ENCODE data around the gene DGUOK. TPM values are rescaled to one million over a fixed set of nuclear protein-coding genes. Genes with fewer than 3 reads are reported as not detected.

The DGUOK gene
- total and polyA plus RNA-seq, 2 of the 4 experiments (the other 2 are of a cell fraction): 66.3 to 111 TPM

GRCh38 chr2:74002505-74003421, 76.1 kb downstream of the DGUOK start:
- Histone ChIP-seq H3K9me1 (ENCODE audit: insufficient read depth, low read length) (peaks cover 40% of the 10 kb centered on the region), H2BK120ac (ENCODE audit: low read depth, low read length) (peak overlapping the region; percentile 24; the same call in 1 of the 2 replicates), H4K91ac (ENCODE audit: insufficient read depth, low read depth, low read length) (peak overlapping the region; percentile 6; the same call in 1 of the 2 replicates), H3K4me1 (ENCODE audit: control insufficient read depth, insufficient read depth, low read length) (peaks cover 33% of the 10 kb centered on the region), H3K4me2 (ENCODE audit: low read depth, low read length) (peak overlapping the region; percentile 97), H3K56ac (ENCODE audit: extremely low read depth, insufficient read depth, low read length) (no peak overlapping the region), H3K23ac (ENCODE audit: low read depth, low read length) (peak overlapping the region; percentile 72; the same call in 1 of the 2 replicates), H3K9me3 (ENCODE audit: control insufficient read depth, insufficient read depth, low read length) (no peaks in the 10 kb centered on the region), H3K79me1 (ENCODE audit: low read depth in 1 of 2, low read length in 2 of 2) (peaks cover 41 to 90% of the 10 kb centered on the region in 2 experiments), H4K8ac (ENCODE audit: low read depth in 2 of 2, low read length in 2 of 2) (peak overlapping the region in 1 of 2 experiments; percentile 24; a peak in 1 of 4 replicates), H3K27me3 (ENCODE audit: control insufficient read depth, insufficient read depth, low read length) (no peaks in the 10 kb centered on the region), H2AK9ac (replicated peaks; ENCODE audit: low read depth, low read length, poor library complexity) (peak overlapping the region; percentile 81), H3K18ac (ENCODE audit: low read depth, low read length) (no peak overlapping the region; the same call in 1 of the 2 replicates), H2AK5ac (ENCODE audit: low read depth, low read length) (peak overlapping the region; percentile 25; the same call in 1 of the 2 replicates), H3K9ac (ENCODE audit: low read depth, low read length) (peak overlapping the region; percentile 65), H2BK5ac (ENCODE audit: low read depth, low read length, poor library complexity, severe bottlenecking) (peak overlapping the region; percentile 30), H4K5ac (ENCODE audit: low read depth, low read length) (no peak overlapping the region), H3K4me3 (ENCODE audit: insufficient read depth, low read depth, low read length) (peak overlapping the region; percentile 82), H3K14ac (replicated peaks; ENCODE audit: low read depth, low read length) (peak overlapping the region; percentile 69; the same call in 1 of the 2 replicates), H2BK20ac (ENCODE audit: low read depth, low read length) (no peak overlapping the region), H3K27ac (ENCODE audit: insufficient read depth, low read length) (peak overlapping the region; percentile 77), H3K4ac (ENCODE audit: low read depth, low read length) (peak overlapping the region; percentile 36; the same call in 1 of the 2 replicates), H4K20me1 (ENCODE audit: insufficient read depth, low read length) (peaks cover 85% of the 10 kb centered on the region), H3K36me3 (ENCODE audit: control insufficient read depth, insufficient read depth, low read length) (peaks cover 3% of the 10 kb centered on the region; the same call in 1 of the 2 replicates), H2BK15ac (ENCODE audit: low read depth, low read length) (no peak overlapping the region), H2AFZ (replicated peaks; ENCODE audit: low read length, poor library complexity) (peak overlapping the region; percentile 85)
- WGBS, 2 experiments (ENCODE audit: extremely low coverage in 2 of 2, insufficient read length in 1 of 2): 0% methylated on average over 22 of the region's 68 CpGs; no CpG with 5 or more reads in 1 of the 2 experiments
- peak; percentile 94 for ATAC-seq (ENCODE audit: low read depth)
- CTCF ChIA-PET: interaction anchor here (0.6 kb wide), 1 partner anchor 141 kb away, joined by 3 read pairs; no protein-coding TSS in a partner anchor
- in situ Hi-C loops (cut with MboI; ENCODE audit: low sequenced_read_pairs) (no loop called here), intact Hi-C loops (cut with micrococcal nuclease) (loop anchor here (5.0 kb wide), 1 partner anchor 75 kb away; the partner anchor contains the start of gene DGUOK), dilution Hi-C loops (cut with HindIII; ENCODE audit: low sequenced_read_pairs, unreplicated experiment) (no loop called here)
- POLR2A ChIA-PET (ENCODE audit: unreplicated experiment): interaction anchor here (0.6 kb wide), 2 partner anchors 38 to 524 kb away, joined by 3 to 7 read pairs; no protein-coding TSS in a partner anchor
- BruUV-seq (replicated peaks): no TSS peak
- DNase-seq: peak; percentile 83
- TF ChIP-seq POLR2A (IDR thresholded peaks at IDR 0.05; ENCODE audit: low read depth, low read length) (peak; percentile 86), CEBPB (IDR thresholded peaks at IDR 0.05; ENCODE audit: low read depth, low read length) (no peak), RAD21 (IDR thresholded peaks at IDR 0.05; ENCODE audit: low read length) (no peak; the same call in 1 of the 2 replicates), ELK1 (IDR thresholded peaks at IDR 0.05; ENCODE audit: borderline replicate concordance, low read depth, low read length) (no peak), CHD1 (IDR thresholded peaks at IDR 0.05; ENCODE audit: low read depth, low read length) (no peak), RFX5 (IDR thresholded peaks at IDR 0.05; ENCODE audit: low read depth, low read length) (no peak), BHLHE40 (IDR thresholded peaks at IDR 0.05; ENCODE audit: low read depth, low read length) (no peak), CTCF (conservative IDR thresholded peaks at IDR 0.05; ENCODE audit: low read depth, low read length) (no peak), USF2 (IDR thresholded peaks at IDR 0.05; ENCODE audit: low read depth, low read length) (no peak), RCOR1 (IDR thresholded peaks at IDR 0.05; ENCODE audit: insufficient replicate concordance, low read length) (no peak), MXI1 (IDR thresholded peaks at IDR 0.05; ENCODE audit: borderline replicate concordance, low read depth, low read length) (peak; percentile 31; the same call in 1 of the 2 replicates), MAFK (IDR thresholded peaks at IDR 0.05; ENCODE audit: low read depth, low read length) (no peak)

Measured in IMR-90 (cell line).